BLaER1 (cell line): ENCODE measurements around the gene PLCG1.

Source experiments
- H3K27ac ChIP-seq: shearing (Covaris generic); formaldehyde crosslinking; 2 replicates; pipeline ENCODE4 v1.8.1; 2022
- H3K27me3 ChIP-seq: shearing (Covaris generic); formaldehyde crosslinking; 2 replicates; pipeline ENCODE4 v1.8.1; 2022
- H3K36me3 ChIP-seq: shearing (Covaris generic); formaldehyde crosslinking; 2 replicates; pipeline ENCODE4 v1.8.1; 2022
- H3K4me1 ChIP-seq: shearing (Covaris generic); formaldehyde crosslinking; 2 replicates; pipeline ENCODE4 v1.8.1; 2022
- H3K4me2 ChIP-seq: shearing (Covaris generic); formaldehyde crosslinking; 2 replicates; pipeline ENCODE4 v1.8.1; 2022
- H3K4me3 ChIP-seq: shearing (Covaris generic); formaldehyde crosslinking; 2 replicates; pipeline ENCODE4 v1.8.1; 2022
- H3K9ac ChIP-seq: shearing (Covaris generic); formaldehyde crosslinking; 2 replicates; pipeline ENCODE4 v1.8.1; 2022
- H3K9me3 ChIP-seq: shearing (Covaris generic); formaldehyde crosslinking; 2 replicates; pipeline ENCODE4 v1.8.1; 2022
- H4K20me1 ChIP-seq: shearing (Covaris generic); formaldehyde crosslinking; 2 replicates; pipeline ENCODE4 v1.8.1; 2022
- Cebpa-rat ChIP-seq: shearing (Covaris generic); IDR thresholded peaks from 2 replicates; pipeline ENCODE4 v1.8.1; 2022

PLCG1 gene

DNA sequence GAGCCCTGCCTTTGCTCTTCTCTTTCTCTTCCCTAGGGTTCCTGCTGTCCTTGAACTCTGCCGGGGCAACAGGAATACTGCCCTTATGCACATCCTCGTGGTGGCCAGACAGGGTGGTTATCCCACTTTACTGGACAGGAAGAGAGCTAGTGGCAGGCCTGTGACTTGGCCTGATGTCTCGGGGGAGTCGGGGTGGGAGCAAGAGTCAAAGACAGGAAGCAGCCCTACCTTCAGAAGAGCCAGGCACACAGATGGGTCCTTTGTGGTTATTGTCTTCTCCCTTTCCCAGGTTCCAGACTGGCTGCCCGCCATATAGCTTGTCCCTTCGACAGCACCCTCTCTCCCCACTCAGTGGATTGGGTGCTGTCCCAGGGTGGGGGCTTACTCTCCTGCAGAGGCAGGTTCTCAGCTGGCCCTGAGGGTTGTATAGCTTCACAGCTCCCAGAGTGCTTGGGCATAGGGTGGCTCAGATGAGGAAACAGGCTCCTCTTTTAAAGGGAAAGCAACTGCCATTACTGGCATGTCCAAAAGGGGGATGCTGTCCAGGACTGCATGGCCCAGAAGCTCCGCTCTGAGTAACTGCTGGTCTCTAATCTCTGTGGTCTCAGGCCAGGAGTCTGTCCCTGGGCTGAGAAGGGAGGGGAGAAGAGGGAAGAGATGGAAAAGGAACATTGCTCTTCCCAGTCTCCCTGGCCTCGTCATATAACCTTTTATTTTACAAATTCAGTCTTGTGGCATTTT, 17.3 kb downstream of the PLCG1 start:
- H3K4me3 ChIP-seq = no peak overlapping the region
- peaks cover 100% of the 10 kb centered on the region for H4K20me1 ChIP-seq
- peaks cover 82% of the 10 kb centered on the region for H3K4me1 ChIP-seq
- no peak overlapping the region for H3K9ac ChIP-seq
- H3K9me3 ChIP-seq = no peaks in the 10 kb centered on the region
- H3K27me3 ChIP-seq = no peaks in the 10 kb centered on the region
- H3K4me2 ChIP-seq = peak overlapping the region; percentile 65
- H3K36me3 ChIP-seq = peaks cover 68% of the 10 kb centered on the region
- TF ChIP-seq Cebpa-rat = no peak
- H3K27ac ChIP-seq = peak overlapping the region; percentile 35; the same call in 1 of the 2 replicates

DNA sequence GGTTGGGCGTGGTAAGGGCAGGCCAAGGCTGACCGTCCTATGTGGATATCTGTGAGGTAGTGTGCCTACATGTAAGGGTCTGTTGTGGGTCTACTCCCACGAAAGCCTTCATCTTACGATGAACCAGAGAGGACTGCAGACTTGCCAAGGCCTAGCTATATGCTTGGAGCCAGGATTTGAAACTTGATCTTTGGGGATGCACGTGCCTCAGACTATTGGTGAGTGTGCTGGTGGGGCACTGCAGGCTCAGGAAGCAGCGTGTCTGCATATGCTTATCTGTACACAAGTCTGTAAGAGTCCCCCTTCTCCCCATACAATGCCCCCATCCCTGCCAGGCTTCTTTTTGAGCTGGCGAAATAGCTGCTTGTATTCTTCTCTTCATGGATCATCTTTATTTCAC, 17.9 kb downstream of the PLCG1 start:
- Histone ChIP-seq H3K9ac (no peak overlapping the region), H3K4me1 (peaks cover 76% of the 10 kb centered on the region), H3K27me3 (no peaks in the 10 kb centered on the region), H3K27ac (no peak overlapping the region), H4K20me1 (peaks cover 100% of the 10 kb centered on the region), H3K4me2 (peak overlapping the region; percentile 65), H3K9me3 (no peaks in the 10 kb centered on the region), H3K4me3 (no peak overlapping the region), H3K36me3 (peaks cover 68% of the 10 kb centered on the region)
- no peak for TF ChIP-seq Cebpa-rat

DNA sequence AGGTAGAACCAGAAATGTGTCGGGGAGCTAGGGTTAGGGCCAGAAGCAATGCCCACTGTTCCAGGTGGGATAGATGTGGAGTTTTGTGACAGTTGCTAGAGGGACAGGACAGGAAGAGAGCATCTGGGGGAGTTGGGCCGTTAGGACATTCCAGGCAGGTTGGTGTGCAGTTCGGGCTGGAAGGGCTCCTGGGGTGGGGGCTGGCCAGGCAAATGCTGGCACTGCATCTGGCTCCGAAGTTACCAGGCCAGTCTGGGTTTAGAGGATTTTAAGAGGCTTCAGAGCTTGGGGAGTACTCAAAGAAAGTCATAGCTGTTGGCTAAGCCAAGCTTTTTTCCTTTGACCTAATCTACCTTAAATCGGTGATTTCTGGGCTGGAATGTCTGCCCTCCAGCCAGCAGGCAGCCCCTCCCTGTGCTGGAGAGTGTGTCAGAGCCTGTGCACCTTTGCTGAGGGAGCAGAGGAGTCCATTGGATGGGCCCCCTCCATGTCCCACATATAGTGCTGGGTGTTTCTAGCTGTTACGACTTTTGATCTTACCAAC, 20.8 kb downstream of the PLCG1 start:
- no peak overlapping the region for H3K4me3 ChIP-seq
- H3K27me3 ChIP-seq = peaks cover 4% of the 10 kb centered on the region; the same call in 1 of the 2 replicates
- no peak for TF ChIP-seq Cebpa-rat
- peaks cover 51% of the 10 kb centered on the region for H3K4me1 ChIP-seq
- H3K4me2 ChIP-seq = no peak overlapping the region
- H3K9ac ChIP-seq = no peak overlapping the region
- no peaks in the 10 kb centered on the region for H3K9me3 ChIP-seq
- peaks cover 76% of the 10 kb centered on the region for H3K36me3 ChIP-seq
- H3K27ac ChIP-seq = no peak overlapping the region
- peaks cover 100% of the 10 kb centered on the region for H4K20me1 ChIP-seq

DNA sequence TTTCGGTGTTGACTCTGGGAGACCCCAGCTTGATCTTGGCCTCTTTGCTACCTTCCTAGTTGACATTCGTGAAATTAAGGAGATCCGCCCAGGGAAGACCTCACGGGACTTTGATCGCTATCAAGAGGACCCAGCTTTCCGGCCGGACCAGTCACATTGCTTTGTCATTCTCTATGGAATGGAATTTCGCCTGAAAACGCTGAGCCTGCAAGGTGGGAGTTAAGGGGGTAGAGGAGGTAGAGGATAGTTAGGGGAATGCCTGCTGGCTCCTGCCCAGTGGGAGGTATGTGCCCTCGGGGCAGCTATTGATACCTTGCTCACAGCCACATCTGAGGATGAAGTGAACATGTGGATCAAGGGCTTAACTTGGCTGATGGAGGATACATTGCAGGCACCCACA, 22.2 kb downstream of the PLCG1 start:
- Histone ChIP-seq H3K27me3 (peaks cover 18% of the 10 kb centered on the region), H3K36me3 (peaks cover 84% of the 10 kb centered on the region), H4K20me1 (peaks cover 100% of the 10 kb centered on the region), H3K4me2 (no peak overlapping the region), H3K4me1 (peaks cover 37% of the 10 kb centered on the region), H3K27ac (no peak overlapping the region), H3K4me3 (no peak overlapping the region), H3K9me3 (no peaks in the 10 kb centered on the region), H3K9ac (no peak overlapping the region)
- no peak for TF ChIP-seq Cebpa-rat

DNA sequence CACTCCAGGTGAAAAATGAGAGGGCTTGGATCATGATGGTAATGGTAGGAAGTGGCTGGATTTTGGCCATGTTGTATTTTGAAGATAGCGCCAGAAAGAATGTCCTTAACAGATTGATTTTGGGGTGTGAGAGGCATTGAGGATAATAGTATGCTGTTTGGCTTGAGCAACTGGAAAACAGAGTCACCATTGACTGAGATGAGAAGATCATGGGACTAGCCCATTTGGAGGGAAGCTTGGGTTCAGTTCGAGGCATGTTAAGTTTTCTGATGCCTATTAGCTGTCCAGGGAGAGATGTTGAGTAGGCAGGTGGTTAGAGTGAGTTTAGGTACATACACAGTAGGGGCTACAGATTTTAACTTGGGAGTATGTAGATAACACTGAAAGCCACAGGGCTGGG, 23.3 kb downstream of the PLCG1 start:
- Histone ChIP-seq H3K9ac (no peak overlapping the region), H4K20me1 (peaks cover 100% of the 10 kb centered on the region), H3K27ac (no peak overlapping the region), H3K4me3 (no peak overlapping the region), H3K4me1 (peaks cover 26% of the 10 kb centered on the region), H3K9me3 (no peaks in the 10 kb centered on the region), H3K36me3 (peaks cover 84% of the 10 kb centered on the region), H3K4me2 (no peak overlapping the region), H3K27me3 (peaks cover 29% of the 10 kb centered on the region)
- TF ChIP-seq Cebpa-rat = no peak

DNA sequence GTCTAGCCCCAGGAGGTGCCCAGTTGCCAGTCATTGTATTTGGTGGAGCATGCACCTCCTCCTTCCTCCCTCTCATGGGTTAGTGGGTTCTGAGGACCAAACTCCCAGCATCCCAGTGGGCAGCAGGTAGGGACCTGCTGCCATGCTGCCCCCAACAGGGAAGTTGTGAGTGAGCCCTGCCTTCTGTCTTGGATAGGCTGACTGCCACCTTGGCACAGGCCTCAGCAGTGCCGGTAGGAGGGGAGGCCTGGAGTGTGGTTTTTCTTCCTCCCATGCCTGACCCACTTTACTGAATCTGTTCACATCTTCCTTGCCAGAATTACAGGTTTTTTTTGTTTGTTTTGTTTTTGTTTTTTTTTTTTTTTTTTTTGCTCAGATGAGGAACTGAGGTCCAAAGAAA, 24.5 kb downstream of the PLCG1 start:
- TF ChIP-seq Cebpa-rat = no peak
- H3K27me3 ChIP-seq = peaks cover 40% of the 10 kb centered on the region
- peaks cover 23% of the 10 kb centered on the region for H3K4me1 ChIP-seq
- no peaks in the 10 kb centered on the region for H3K9me3 ChIP-seq
- no peak overlapping the region for H3K9ac ChIP-seq
- H3K4me2 ChIP-seq = no peak overlapping the region
- peaks cover 100% of the 10 kb centered on the region for H4K20me1 ChIP-seq
- peaks cover 89% of the 10 kb centered on the region for H3K36me3 ChIP-seq
- H3K4me3 ChIP-seq = no peak overlapping the region
- no peak overlapping the region for H3K27ac ChIP-seq

DNA sequence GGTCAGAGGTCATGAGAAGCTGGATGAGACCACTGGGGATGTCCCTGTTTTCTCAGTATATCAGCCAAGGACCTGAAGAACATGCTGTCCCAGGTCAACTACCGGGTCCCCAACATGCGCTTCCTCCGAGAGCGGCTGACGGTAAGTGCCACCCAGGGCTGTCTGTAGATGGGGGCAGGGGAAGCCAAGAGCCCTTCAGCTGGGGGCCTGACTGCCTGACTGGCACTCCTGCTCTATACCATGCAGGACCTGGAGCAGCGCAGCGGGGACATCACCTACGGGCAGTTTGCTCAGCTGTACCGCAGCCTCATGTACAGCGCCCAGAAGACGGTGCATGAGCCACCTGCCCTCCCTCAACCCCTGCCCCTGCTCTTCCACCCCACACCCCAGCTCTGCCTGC, 25.1 kb downstream of the PLCG1 start:
- no peak overlapping the region for H3K27ac ChIP-seq
- H4K20me1 ChIP-seq = peaks cover 100% of the 10 kb centered on the region
- H3K36me3 ChIP-seq = peaks cover 94% of the 10 kb centered on the region

DNA sequence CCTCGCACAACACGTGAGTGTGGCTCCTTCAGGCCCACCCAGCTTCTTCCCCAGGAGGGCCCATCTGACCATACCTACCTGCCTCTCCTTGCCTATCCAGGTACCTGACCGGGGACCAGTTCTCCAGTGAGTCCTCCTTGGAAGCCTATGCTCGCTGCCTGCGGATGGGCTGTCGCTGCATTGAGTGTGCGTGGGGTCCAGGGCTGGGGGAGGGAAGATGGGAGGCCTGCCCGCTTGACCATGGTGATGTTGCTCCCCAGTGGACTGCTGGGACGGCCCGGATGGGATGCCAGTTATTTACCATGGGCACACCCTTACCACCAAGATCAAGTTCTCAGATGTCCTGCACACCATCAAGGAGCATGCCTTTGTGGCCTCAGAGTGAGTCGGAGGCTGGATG, 26.5 kb downstream of the PLCG1 start:
- Histone ChIP-seq H3K4me3 (no peak overlapping the region), H3K4me1 (peaks cover 27% of the 10 kb centered on the region), H4K20me1 (peaks cover 100% of the 10 kb centered on the region), H3K4me2 (no peak overlapping the region), H3K9me3 (no peaks in the 10 kb centered on the region), H3K27ac (no peak overlapping the region), H3K36me3 (peaks cover 96% of the 10 kb centered on the region), H3K27me3 (peaks cover 49% of the 10 kb centered on the region), H3K9ac (no peak overlapping the region)
- TF ChIP-seq Cebpa-rat = no peak

More for the DNA sequence above, 25.1 kb downstream of the PLCG1 start:
- Histone ChIP-seq H3K9ac (no peak overlapping the region), H3K4me2 (no peak overlapping the region), H3K9me3 (no peaks in the 10 kb centered on the region), H3K27me3 (peaks cover 42% of the 10 kb centered on the region), H3K4me1 (peaks cover 23% of the 10 kb centered on the region), H3K4me3 (no peak overlapping the region)
- TF ChIP-seq Cebpa-rat = no peak

DNA sequence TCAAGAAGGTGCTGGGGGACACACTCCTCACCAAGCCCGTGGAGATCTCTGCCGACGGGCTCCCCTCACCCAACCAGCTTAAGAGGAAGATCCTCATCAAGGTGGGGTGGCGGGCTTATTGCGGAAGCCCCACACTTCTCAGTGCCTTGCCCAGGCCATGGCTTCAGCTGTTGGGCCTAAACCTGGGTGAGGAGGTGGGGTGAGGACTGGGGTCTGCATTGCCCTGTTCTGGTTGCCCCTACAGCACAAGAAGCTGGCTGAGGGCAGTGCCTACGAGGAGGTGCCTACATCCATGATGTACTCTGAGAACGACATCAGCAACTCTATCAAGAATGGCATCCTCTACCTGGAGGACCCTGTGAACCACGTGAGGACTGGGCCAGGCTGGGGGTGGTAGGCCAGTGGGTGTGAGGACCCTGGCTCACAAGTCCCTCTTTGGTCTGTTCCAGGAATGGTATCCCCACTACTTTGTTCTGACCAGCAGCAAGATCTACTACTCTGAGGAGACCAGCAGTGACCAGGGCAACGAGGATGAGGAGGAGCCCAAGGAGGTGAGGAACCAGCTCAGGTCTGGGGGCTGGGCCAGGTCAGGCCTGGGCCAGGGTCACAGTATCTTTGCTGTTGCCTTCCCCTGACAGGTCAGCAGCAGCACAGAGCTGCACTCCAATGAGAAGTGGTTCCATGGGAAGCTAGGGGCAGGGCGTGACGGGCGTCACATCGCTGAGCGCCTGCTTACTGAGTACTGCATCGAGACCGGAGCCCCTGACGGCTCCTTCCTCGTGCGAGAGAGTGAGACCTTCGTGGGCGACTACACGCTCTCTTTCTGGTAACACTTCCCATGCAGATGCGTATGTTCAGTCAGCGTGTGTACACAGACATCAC, 27.9 kb downstream of the PLCG1 start:
- Histone ChIP-seq H3K27me3 (peaks cover 63% of the 10 kb centered on the region), H3K36me3 (peaks cover 96% of the 10 kb centered on the region), H3K4me2 (no peak overlapping the region), H3K9me3 (no peaks in the 10 kb centered on the region), H3K4me1 (peaks cover 27% of the 10 kb centered on the region), H3K4me3 (no peak overlapping the region), H3K27ac (no peak overlapping the region), H4K20me1 (peaks cover 100% of the 10 kb centered on the region), H3K9ac (no peak overlapping the region)
- TF ChIP-seq Cebpa-rat = no peak
